Smooth muscle cell (in vitro differentiated cells): ENCODE measurements around the gene EZR. TPM values are rescaled to one million over a fixed set of nuclear protein-coding genes. Genes with fewer than 3 reads are reported as not detected.

ENCODE experiments used
- DNase-seq: peaks from one replicate; lab custom pipeline; 2025; ENCODE audit not compliant: unreplicated experiment; lab: John Stamatoyannopoulos, UW
- H2AFZ ChIP-seq: fragments of 200-600 bp; sonication (generic); 2 replicates; pipeline ENCODE4 v1.6.0; 2016; ENCODE audit warnings: antibody characterized with exemption, low read depth, mild to moderate bottlenecking
- H3F3A ChIP-seq: fragments of 200-600 bp; sonication (generic); 2 replicates; pipeline ENCODE4 v1.6.0; 2017; ENCODE audit warnings: antibody characterized with exemption, low read depth
- H3K27ac ChIP-seq: fragments of 200-600 bp; sonication (generic); 2 replicates; pipeline ENCODE4 v1.5.1; 2016; ENCODE audit warnings: low read depth, mild to moderate bottlenecking
- H3K27me3 ChIP-seq: fragments of 200-600 bp; sonication (generic); 2 replicates; pipeline ENCODE4 v1.6.1; 2016; ENCODE audit warnings: low read depth, mild to moderate bottlenecking
- H3K36me3 ChIP-seq: fragments of 200-600 bp; sonication (generic); 2 replicates; pipeline ENCODE4 v1.5.1; 2016; ENCODE audit warnings: low read depth
- H3K4me1 ChIP-seq: fragments of 200-600 bp; sonication (generic); 2 replicates; pipeline ENCODE4 v1.5.1; 2016; ENCODE audit warnings: low read depth
- H3K4me2 ChIP-seq: fragments of 200-600 bp; sonication (generic); 2 replicates; pipeline ENCODE4 v1.6.0; 2016; ENCODE audit warnings: mild to moderate bottlenecking
- H3K4me3 ChIP-seq: fragments of 200-600 bp; sonication (generic); 2 replicates; pipeline ENCODE4 v1.5.1; 2016; ENCODE audit warnings: mild to moderate bottlenecking
- H3K79me2 ChIP-seq: fragments of 200-600 bp; sonication (generic); 2 replicates; pipeline ENCODE4 v1.6.0; 2016; ENCODE audit warnings: low read depth, mild to moderate bottlenecking
- H3K9ac ChIP-seq: fragments of 200-600 bp; sonication (generic); 2 replicates; pipeline ENCODE4 v1.6.0; 2016; ENCODE audit warnings: low read depth
- H3K9me3 ChIP-seq: fragments of 200-600 bp; sonication (generic); replicated peaks from 2 replicates; pipeline ENCODE4 v1.5.1; 2016; ENCODE audit warnings: low read depth
- H4K20me1 ChIP-seq: fragments of 200-600 bp; sonication (generic); 2 replicates; pipeline ENCODE4 v1.6.0; 2016; ENCODE audit warnings: low read depth
- WGBS: methylation state at CpG from one replicate; pipeline ENCODE4 v1.1.7; 2016; ENCODE audit warnings: low lambda C conversion rate; 5-methylcytosine and 5-hydroxymethylcytosine counted together
- polyA plus RNA-seq: library from polyadenylated mRNA; unstranded; fragments of >200 nt; fragmentation: Nextera tagmentation; extraction: Ambion mirVana; gene quantifications from 2 replicates; pipeline ENCODE4 v1.2.1, GENCODE V29; 2016
- total RNA-seq: library from RNA; depleted of rRNA; stranded (reverse); fragments of >200 nt; gene quantifications from 2 replicates; pipeline ENCODE4 v1.2.3, GENCODE V29; 2014
- TF ChIP-seq, protein P1 (sequence below): fragments of 200-600 bp; sonication (generic); IDR thresholded peaks from 2 replicates; pipeline ENCODE4 v1.5.1; 2017; ENCODE audit warnings: borderline replicate concordance, mild to moderate bottlenecking, antibody characterized with exemption; ENCODE audit not compliant: insufficient read depth, poor library complexity, severe bottlenecking

The EZR gene
- total and polyA plus RNA-seq, 2 experiments from 2014 or later, result 55.0 to 113 TPM

GRCh38 chr6:158815907-158816306 lies 3.3 kb downstream of the EZR start:
- WGBS, result 50% methylated on average over 2 of the region's 2 CpGs
- peak overlapping the region; percentile 77 for H3K4me3 ChIP-seq

DNA sequence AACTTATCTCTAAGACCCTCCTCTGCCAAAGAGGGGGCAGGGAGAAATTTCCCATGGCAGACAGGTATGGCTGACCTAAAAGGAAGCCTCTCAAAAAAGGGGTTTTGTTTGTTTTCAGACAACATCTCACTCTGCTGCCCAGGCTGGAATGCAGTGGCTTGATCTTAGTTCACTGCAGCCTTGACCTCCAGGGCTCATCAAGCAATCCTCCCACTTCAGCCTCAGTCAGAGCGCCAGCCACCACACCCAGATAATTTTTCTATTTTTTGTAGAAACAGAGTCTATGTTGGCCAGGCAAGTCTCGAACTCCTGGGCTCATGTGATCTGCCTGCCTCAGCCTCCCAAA lies 3.8 kb downstream of the EZR start:
- H3K9me3 ChIP-seq, result no peaks in the 10 kb centered on the region
- H3K79me2 ChIP-seq, result peaks cover 70% of the 10 kb centered on the region
- H3F3A ChIP-seq, result no peaks in the 10 kb centered on the region
- H2AFZ ChIP-seq, result no peak overlapping the region
- H4K20me1 ChIP-seq, result peaks cover 72% of the 10 kb centered on the region
- H3K36me3 ChIP-seq, result no peaks in the 10 kb centered on the region
- peak overlapping the region; percentile 42 for H3K27ac ChIP-seq
- TF ChIP-seq, protein P1, sequence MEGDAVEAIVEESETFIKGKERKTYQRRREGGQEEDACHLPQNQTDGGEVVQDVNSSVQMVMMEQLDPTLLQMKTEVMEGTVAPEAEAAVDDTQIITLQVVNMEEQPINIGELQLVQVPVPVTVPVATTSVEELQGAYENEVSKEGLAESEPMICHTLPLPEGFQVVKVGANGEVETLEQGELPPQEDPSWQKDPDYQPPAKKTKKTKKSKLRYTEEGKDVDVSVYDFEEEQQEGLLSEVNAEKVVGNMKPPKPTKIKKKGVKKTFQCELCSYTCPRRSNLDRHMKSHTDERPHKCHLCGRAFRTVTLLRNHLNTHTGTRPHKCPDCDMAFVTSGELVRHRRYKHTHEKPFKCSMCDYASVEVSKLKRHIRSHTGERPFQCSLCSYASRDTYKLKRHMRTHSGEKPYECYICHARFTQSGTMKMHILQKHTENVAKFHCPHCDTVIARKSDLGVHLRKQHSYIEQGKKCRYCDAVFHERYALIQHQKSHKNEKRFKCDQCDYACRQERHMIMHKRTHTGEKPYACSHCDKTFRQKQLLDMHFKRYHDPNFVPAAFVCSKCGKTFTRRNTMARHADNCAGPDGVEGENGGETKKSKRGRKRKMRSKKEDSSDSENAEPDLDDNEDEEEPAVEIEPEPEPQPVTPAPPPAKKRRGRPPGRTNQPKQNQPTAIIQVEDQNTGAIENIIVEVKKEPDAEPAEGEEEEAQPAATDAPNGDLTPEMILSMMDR, result no peak
- H3K27me3 ChIP-seq, result no peaks in the 10 kb centered on the region
- peaks cover 30% of the 10 kb centered on the region for H3K4me1 ChIP-seq
- H3K4me3 ChIP-seq, result peak overlapping the region; percentile 77
- 55% methylated on average over 2 of the region's 2 CpGs for WGBS
- H3K9ac ChIP-seq, result peak overlapping the region; percentile 82
- peak overlapping the region; percentile 93 for H3K4me2 ChIP-seq
- DNase-seq, result no peak

More at GRCh38 chr6:158815907-158816306, 3.3 kb downstream of the EZR start:
- Histone ChIP-seq H2AFZ (no peak overlapping the region), H4K20me1 (peaks cover 66% of the 10 kb centered on the region), H3K27ac (peak overlapping the region; percentile 42), H3K9me3 (no peaks in the 10 kb centered on the region), H3K27me3 (no peaks in the 10 kb centered on the region), H3K4me1 (peaks cover 30% of the 10 kb centered on the region), H3K4me2 (peak overlapping the region; percentile 93), H3K9ac (peak overlapping the region; percentile 82), H3K79me2 (peaks cover 64% of the 10 kb centered on the region), H3F3A (no peaks in the 10 kb centered on the region), H3K36me3 (no peaks in the 10 kb centered on the region)
- no peak for DNase-seq
- TF ChIP-seq, protein P1, result no peak

DNA sequence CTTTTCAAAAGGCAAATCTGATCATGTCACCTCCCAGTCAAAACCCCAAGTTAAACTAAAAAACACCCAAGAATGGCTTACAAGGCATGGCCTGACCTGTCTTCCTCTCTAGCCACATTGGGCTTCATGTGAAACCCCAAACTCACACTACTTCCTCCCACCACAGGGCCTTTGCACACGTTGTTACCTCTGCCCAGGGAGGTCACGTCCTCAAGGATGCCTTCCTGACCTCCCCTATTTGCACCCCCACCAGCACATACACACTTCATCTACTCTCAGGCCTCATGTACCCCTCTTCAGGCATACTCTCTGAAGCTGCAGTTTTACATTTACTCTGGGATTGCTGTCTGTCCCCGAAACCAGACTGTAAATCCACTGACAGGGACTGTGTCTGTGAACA lies 6.1 kb downstream of the EZR start:
- WGBS, result 87% methylated on average over 3 of the region's 3 CpGs
- Histone ChIP-seq H3K4me2 (no peak overlapping the region), H3K79me2 (peaks cover 91% of the 10 kb centered on the region), H3K9me3 (no peaks in the 10 kb centered on the region), H4K20me1 (peaks cover 95% of the 10 kb centered on the region), H3K27me3 (no peaks in the 10 kb centered on the region), H2AFZ (no peak overlapping the region), H3K9ac (no peak overlapping the region), H3K36me3 (no peaks in the 10 kb centered on the region), H3K27ac (peak overlapping the region; percentile 7), H3K4me1 (peaks cover 37% of the 10 kb centered on the region), H3F3A (no peaks in the 10 kb centered on the region), H3K4me3 (peak overlapping the region; percentile 77)
- no peak for DNase-seq
- TF ChIP-seq, protein P1, result no peak

DNA sequence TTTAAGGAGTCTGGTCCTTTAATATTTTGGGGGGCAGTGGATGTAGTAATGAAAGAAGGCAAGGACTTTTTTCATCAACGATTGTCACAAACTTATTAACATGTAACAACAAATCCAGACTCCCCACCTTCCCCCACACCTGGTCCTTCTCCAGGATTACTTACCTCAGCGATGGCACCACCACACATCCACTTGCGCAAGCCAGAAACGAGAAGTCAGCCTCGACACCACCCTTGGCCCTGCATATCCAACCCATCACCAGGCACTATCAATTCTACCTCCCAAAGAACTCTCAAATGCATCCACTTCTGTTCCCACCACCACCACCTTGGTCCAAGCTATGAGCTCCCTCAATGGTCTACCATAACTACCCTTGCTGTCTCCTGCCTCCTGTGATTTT lies 6.6 kb downstream of the EZR start:
- no peak overlapping the region for H3K9ac ChIP-seq
- peak overlapping the region; percentile 15 for H3K4me3 ChIP-seq
- H3K36me3 ChIP-seq, result no peaks in the 10 kb centered on the region
- peaks cover 97% of the 10 kb centered on the region for H4K20me1 ChIP-seq
- TF ChIP-seq, protein P1, result no peak
- no peaks in the 10 kb centered on the region for H3K9me3 ChIP-seq
- DNase-seq, result no peak
- peaks cover 36% of the 10 kb centered on the region for H3K4me1 ChIP-seq
- no peak overlapping the region for H3K4me2 ChIP-seq
- H3F3A ChIP-seq, result no peaks in the 10 kb centered on the region
- no peak overlapping the region for H3K27ac ChIP-seq
- WGBS, result 79% methylated on average over 5 of the region's 5 CpGs
- peaks cover 94% of the 10 kb centered on the region for H3K79me2 ChIP-seq
- no peaks in the 10 kb centered on the region for H3K27me3 ChIP-seq
- H2AFZ ChIP-seq, result no peak overlapping the region
